GM12874 (cell line): ENCODE data around the gene AGER.

Experiments used
- CTCF ChIP-seq: IDR thresholded peaks from 2 replicates; pipeline ENCODE4 v1.5.1; 2011; ENCODE audit warnings: low read depth, mild to moderate bottlenecking, control low read depth, low read length, moderate library complexity; ENCODE audit not compliant: insufficient read depth

The AGER gene

DNA sequence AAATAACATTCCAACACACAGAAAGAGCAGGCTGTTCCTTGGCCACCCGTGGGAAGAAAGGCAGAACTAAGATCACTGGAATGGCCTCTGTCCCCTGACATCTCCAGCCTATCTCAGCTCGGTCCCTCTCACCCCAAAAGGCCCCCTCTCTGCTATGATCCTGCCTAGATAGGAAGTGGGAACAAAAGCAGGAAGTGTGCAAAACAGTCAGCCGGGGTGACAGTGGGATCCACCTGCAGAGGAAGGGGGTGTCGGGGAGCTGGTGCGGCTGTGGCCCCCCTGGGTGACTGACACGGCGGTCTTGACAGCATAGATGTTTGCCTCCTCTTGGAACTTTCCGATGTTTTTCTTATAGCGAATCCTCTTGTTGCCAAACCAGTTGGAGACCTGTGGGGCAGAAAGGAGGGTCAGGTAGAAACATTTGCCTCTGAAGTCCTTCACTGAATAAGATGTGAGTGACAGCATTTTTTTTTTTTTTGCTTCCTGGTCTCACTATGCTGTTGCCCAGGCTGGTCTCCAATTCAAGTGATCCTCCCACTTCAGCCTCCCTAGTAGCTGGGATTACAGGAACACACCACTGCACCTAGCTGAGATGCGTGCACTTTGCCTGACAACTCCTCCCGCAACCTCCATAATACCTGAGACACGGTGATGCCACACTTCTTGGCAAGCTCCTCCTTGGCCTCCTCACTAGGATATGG is 3.1 kb upstream of the AGER start:
- TF ChIP-seq CTCF, result no peak

GRCh38 chr6:32183483-32184083 is 470 bp downstream of the AGER start:
- TF ChIP-seq CTCF, result no peak

DNA sequence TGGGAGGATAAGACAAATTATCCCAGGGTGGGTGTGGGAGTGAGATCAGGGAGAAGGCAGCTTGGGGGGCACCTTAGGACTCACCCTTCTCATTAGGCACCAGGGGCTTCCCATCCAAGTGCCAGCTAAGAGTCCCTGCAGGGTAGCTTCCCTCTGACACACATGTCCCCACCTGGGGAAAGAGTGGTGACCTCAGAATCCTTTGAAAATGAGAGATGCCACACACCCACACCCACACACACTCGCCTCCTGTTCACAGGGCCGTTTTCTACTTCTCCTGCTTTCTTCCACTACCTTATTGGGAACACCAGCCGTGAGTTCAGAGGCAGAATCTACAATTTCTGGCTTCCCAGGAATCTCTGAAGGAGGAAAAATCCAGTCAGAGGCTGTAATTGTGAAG is 1.0 kb downstream of the AGER start:
- no peak for TF ChIP-seq CTCF

DNA sequence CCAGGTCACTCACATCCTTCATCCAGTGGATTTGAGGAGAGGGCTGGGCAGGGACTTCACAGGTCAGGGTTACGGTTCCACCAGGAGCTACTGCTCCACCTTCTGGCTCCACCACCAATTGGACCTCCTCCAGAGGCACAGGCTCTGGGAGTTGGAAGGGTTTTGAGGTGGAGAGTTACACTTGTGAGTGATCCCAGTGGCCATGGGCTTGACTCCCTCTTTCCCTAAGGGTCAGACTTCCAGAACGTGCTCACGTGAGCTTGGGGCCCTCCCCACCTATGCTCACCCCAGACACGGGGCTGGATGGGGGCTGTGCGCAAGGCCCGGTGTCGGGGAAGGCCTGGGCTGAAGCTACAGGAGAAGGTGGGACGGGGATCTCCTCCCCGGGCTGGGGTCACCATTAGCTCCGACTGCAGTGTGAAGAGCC is 1.5 kb downstream of the AGER start:
- no peak for TF ChIP-seq CTCF

DNA sequence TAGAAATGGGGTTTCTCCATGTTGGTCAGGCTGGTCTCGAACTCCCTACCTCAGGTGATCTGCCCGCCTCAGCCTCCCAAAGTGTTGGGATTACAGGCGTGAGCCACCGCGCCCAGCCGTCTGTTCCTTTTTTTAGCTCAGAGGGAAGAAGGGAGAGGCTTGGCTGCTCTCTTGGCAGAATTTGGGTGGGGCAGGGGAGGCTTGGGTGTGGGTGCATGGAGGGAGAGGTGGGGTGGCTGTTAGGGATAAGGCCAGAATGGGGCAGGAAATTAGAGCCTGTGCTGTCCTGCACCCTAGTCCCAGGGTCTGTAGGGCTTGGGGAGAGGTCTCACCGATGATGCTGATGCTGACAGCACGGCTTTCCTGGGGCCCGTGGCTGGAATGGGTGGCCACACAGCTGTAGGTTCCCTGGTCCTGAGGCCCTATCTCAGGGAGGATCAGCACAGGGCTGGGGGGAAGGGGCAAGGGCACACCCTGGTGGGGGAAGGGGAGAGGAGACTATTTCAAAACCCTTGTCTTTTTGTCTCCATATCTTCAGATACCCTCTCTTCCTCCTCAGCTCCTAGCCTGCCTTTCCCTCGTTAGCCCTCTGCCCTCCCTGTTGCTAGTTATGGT is 2.0 kb downstream of the AGER start:
- no peak for TF ChIP-seq CTCF

DNA sequence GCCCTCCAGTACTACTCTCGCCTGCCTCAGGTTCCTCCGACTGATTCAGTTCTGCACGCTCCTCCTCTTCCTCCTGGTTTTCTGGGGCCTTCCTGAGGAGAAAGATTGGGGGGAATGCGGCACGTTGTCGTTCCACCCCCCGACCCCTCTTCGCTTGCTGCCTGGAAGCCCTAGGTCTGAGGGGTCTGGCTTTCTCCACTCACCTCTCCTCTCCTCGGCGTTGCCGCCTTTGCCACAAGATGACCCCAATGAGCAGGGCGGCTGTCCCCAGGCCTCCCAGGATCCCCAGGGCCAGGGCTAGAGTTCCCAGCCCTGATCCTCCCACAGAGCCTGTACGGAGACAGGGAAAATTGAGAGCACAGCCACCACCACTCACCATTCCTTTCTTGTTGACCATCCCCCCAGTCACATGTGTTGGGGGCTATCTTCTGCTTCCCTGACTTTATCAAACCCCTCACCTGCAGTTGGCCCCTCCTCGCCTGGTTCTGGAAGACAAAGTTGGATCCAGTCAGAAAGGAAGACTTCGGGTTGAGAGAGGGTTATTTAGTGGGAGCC is 2.8 kb downstream of the AGER start:
- TF ChIP-seq CTCF, result no peak

DNA sequence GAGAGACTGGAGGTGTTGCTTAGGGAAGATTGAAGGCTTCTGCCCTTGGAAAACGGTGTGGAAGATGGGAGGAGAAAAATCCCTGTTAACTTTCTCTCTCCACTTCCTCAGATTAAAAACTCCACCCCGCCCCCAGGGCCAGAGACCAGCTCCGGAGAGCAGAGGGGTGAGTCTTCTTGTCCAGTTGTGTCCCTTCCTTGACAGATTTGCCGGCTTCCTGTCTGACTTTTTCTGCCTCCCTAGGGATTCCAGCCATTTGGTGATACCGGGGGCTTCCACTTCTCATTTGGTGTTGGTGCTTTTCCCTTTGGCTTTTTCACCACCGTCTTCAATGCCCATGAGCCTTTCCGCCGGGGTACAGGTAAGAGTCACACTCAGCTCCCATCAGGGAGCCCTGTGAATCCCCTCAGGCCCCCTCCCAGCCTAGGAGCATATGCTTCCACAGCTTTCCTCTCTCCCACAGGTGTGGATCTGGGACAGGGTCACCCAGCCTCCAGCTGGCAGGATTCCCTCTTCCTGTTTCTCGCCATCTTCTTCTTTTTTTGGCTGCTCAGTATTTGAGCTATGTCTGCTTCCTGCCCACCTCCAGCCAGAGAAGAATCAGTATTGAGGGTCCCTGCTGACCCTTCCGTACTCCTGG is 4.2 kb downstream of the AGER start:
- no peak for TF ChIP-seq CTCF
